Measurements from ENCODE around the gene CILP2. TPM values are rescaled to one million over a fixed set of nuclear protein-coding genes. Genes with fewer than 3 reads are reported as not detected.

Gene CILP2
- total RNA-seq, 1 donor from 2014 or later = 23.2 TPM

DNA sequence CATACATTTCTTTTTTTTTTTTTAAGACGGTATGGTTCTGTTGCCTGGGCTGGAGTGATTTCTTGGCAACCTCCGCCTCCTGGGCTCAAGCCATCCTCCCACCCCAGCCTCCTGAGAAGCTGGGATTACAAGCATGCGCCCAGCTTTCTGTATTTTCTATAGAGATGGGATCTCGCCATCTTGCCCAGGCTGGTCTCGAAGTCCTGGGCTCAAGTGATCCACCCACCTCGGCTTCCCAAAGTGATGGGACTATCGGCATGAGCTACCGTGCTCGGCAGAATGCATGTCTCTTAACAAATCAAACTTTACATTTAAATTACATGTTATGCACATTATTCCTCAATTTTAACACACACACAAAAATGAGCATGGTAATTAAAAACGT lies 20.8 kb upstream of the CILP2 start:
- DNase-seq (ENCODE audit: low spot score in 2 of 2, unreplicated experiment in 2 of 2) = no peak
- Mint-ChIP-seq H3K27ac (no peak overlapping the region), H3K36me3 (peaks cover 18% of the 10 kb centered on the region), H3K4me1 (peaks cover 6% of the 10 kb centered on the region), H3K9me3 (no peaks in the 10 kb centered on the region), H3K27me3 (ENCODE audit: low read depth) (no peaks in the 10 kb centered on the region), H3K4me3 (peak overlapping the region; percentile 93)
- TF ChIP-seq, protein P1, sequence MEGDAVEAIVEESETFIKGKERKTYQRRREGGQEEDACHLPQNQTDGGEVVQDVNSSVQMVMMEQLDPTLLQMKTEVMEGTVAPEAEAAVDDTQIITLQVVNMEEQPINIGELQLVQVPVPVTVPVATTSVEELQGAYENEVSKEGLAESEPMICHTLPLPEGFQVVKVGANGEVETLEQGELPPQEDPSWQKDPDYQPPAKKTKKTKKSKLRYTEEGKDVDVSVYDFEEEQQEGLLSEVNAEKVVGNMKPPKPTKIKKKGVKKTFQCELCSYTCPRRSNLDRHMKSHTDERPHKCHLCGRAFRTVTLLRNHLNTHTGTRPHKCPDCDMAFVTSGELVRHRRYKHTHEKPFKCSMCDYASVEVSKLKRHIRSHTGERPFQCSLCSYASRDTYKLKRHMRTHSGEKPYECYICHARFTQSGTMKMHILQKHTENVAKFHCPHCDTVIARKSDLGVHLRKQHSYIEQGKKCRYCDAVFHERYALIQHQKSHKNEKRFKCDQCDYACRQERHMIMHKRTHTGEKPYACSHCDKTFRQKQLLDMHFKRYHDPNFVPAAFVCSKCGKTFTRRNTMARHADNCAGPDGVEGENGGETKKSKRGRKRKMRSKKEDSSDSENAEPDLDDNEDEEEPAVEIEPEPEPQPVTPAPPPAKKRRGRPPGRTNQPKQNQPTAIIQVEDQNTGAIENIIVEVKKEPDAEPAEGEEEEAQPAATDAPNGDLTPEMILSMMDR (IDR thresholded peaks at IDR 0.05; ENCODE audit: unreplicated experiment) = no peak

DNA sequence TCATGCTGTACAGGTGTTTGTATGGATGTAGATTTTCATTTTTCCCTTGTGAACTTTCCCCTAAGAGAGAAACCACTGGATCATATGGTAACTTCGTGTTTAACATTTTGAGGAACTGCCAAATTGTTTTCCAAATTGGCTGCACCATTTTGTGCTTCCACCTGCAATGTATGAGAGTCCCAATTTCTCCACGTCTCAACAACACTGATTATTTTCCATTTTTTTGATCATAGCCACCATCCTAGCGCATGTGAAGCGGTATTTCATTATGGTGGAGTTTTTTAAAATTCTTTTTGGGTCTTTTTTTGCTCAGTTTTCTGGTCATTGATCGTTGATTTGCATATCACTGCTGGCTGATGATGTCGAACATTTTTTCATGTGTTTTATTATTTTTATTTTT lies 17.1 kb upstream of the CILP2 start:
- DNase-seq (ENCODE audit: low spot score in 2 of 2, unreplicated experiment in 2 of 2) = no peak
- no peaks in the 10 kb centered on the region for H3K27me3 Mint-ChIP-seq (ENCODE audit: low read depth)
- TF ChIP-seq, protein P1 (IDR thresholded peaks at IDR 0.05; ENCODE audit: unreplicated experiment) = no peak
- no peaks in the 10 kb centered on the region for H3K9me3 Mint-ChIP-seq
- H3K27ac Mint-ChIP-seq = no peak overlapping the region
- H3K4me3 Mint-ChIP-seq = no peak overlapping the region
- H3K4me1 Mint-ChIP-seq = peaks cover 6% of the 10 kb centered on the region
- H3K36me3 Mint-ChIP-seq = peaks cover 22% of the 10 kb centered on the region

DNA sequence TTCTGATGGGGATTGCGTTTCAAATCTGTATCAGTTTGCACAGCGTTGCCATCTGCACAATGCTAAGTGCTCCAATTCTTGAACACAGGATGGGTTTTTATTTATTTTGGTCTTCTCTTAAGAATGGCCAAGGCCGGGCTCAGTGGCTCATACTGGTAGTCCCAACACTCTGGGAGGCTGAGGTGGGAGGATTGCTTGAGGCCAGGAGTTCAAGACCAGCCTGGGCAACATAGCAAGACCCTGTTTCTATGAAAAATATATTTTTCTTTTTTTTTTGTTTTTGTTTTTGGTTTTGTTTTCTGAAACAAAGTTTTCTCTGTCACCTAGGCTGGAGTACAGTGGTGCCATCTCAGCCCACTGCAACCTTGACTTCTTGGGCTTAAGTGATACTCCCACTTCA lies 14.9 kb upstream of the CILP2 start:
- Mint-ChIP-seq H3K4me3 (no peak overlapping the region), H3K9me3 (no peaks in the 10 kb centered on the region), H3K27ac (no peak overlapping the region), H3K27me3 (ENCODE audit: low read depth) (no peaks in the 10 kb centered on the region), H3K4me1 (no peaks in the 10 kb centered on the region), H3K36me3 (peaks cover 22% of the 10 kb centered on the region)
- no peak for DNase-seq (ENCODE audit: low spot score in 2 of 2, unreplicated experiment in 2 of 2)
- TF ChIP-seq, protein P1 (IDR thresholded peaks at IDR 0.05; ENCODE audit: unreplicated experiment) = no peak

DNA sequence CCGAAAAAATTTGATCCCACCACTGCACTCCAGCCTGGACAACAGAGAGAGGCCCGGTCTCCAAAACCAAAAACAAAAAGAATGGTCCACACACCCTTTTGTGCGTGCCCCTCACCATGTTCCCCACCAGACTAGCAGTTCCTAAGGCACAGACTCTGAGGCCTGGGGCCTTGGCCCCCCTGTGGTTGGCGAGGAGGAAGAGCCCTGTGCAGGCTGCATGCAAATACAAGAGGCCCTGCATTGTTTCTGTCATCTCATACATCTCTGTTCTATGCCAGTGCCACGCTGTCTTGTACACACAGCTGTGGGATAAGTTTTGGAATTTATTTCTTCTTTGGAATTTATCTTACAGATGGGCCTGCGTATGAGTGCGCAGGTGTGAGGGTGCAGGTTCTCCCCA lies 14.0 kb upstream of the CILP2 start:
- DNase-seq (ENCODE audit: low spot score in 2 of 2, unreplicated experiment in 2 of 2) = no peak
- TF ChIP-seq, protein P1 (IDR thresholded peaks at IDR 0.05; ENCODE audit: unreplicated experiment) = no peak
- H3K4me3 Mint-ChIP-seq = no peak overlapping the region
- H3K9me3 Mint-ChIP-seq = no peaks in the 10 kb centered on the region
- H3K4me1 Mint-ChIP-seq = no peaks in the 10 kb centered on the region
- no peaks in the 10 kb centered on the region for H3K27me3 Mint-ChIP-seq (ENCODE audit: low read depth)
- H3K36me3 Mint-ChIP-seq = peaks cover 21% of the 10 kb centered on the region
- H3K27ac Mint-ChIP-seq = no peak overlapping the region

DNA sequence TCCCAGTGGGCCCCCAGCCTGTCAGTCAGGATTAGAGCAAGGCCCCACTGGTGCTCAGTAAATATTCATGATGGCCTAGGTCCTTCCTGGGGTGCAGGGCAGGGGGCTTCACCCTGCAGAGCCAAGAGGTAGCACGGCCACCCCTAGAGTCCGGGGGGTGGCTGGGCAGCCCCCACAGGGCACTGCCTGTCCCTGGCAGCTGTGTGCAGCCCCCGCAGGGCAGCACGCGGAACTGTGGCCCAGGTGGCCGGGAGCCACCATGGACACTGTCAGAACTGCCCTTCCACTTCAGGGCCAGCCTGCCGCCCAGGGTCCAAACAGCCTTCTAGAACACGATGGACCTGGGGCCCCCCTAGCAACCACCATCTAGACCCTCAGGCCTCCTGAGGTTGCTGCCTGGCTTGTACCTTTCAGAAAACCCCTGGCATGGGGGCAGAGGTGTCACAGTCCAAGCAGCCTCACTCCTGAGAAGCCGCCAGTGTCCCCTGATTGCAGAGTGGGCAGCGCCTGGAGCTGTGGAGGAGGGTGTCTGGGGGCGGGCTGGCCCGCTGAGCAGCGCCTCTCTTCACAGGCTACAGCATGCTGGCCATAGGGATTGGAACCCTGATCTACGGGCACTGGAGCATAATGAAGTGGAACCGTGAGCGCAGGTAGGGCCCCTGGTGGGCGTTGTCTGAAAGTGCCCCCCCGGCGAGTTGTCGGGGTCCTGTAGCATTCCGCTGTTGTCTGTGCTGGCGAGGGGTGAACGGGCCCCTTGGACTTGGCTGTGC lies 12.3 kb upstream of the CILP2 start:
- TF ChIP-seq, protein P1 (IDR thresholded peaks at IDR 0.05; ENCODE audit: unreplicated experiment) = no peak
- no peaks in the 10 kb centered on the region for H3K27me3 Mint-ChIP-seq (ENCODE audit: low read depth)
- H3K4me3 Mint-ChIP-seq = no peak overlapping the region
- peaks cover 9% of the 10 kb centered on the region for H3K36me3 Mint-ChIP-seq
- no peak overlapping the region for H3K27ac Mint-ChIP-seq
- DNase-seq (ENCODE audit: low spot score in 2 of 2, unreplicated experiment in 2 of 2) = no peak
- H3K9me3 Mint-ChIP-seq = no peaks in the 10 kb centered on the region
- peaks cover 3% of the 10 kb centered on the region for H3K4me1 Mint-ChIP-seq
